Activated CD8-positive, alpha-beta memory T cell treated with anti-CD3 and anti-CD28 coated beads for 1 hour (primary cell): ENCODE results near the gene S1PR4.
"Not testable (repeated sequence)": the region's sequence is repeated elsewhere in the genome, so short reads cannot be mapped to it uniquely, and the experiment has no call there.

ENCODE experiments used
- DNase-seq, 2 donors: peaks; one replicate each; pipeline ENCODE4 v3.0.0-alpha.2; 2020; ENCODE audit warnings: low read depth in 1 of 2; ENCODE audit errors: extremely low read depth in 1 of 2

Gene S1PR4

DNA sequence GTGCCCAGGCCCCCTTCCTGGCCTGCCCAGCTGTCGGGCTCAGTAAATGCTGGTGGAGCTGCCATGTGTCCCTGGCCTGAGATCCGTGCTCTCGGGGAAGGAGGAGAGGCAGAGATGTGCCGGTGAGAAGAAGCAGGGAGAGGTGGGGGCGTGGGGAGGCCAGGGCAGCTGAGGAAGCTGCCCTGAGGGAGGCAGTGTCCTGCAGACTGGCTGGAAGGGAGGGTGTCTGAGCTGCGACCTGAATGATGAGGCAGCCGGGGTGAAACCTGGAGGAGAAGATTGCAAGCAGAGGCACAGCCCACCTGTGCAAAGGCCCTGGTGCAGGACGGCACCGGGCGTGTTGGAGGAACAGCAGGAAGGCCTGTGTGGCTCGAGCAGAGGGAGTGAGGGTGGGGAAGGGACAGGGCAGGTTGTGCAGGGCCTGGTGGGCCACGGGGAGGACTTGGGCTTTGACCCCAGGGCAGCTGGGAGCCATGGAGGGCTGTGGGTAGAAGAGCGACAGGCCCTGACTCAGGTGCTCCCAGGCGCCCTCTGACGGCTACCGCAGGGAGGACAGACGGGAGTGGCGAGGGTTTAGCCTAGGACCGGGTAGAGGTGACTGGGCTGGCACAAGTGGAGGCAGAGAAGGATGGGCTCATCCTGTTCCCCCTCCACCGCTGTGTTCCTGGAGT is 31.9 kb downstream of the S1PR4 start:
- DNase-seq = peak; percentile 9 to 56

DNA sequence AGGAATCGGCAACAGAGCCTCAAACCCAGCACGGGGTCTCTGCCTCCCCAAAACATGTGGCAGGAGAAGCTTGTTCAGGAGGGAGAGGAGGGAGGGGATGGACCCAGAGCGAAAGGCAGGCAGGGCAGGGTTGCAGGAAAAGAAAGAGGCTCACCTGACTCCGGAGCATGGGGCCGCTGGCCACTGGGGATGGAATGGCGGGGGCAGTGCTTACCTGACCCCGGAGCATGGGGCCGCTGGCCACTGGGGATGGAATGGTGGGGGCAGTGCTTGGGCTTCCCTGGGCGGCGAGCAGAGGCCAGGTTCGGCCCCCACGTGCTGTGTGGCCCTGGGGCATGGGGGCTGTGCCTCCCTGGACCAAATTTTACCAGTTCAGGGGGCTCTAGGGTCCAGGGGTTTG is 32.6 kb downstream of the S1PR4 start:
- no peak for DNase-seq

DNA sequence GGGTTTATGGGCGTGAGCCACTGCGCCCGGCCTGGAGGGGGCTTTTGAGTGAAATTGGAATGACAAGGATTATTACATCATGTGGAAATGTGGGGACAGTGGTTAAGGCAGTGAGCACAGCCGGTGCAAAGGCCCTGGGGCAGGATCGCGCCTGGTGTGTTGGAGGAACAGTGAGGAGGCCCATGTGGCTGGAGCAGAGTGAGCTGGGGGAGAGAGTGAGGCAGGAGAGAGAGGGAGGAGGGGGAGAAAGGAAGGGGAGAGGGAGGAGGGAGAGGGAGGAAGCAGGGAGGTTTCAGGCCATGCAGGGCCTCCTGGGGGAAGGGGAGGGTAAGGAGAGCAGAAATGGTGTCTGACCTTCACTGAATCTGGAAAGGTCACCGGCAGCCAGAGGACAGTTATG is 34.6 kb downstream of the S1PR4 start:
- DNase-seq = no peak

DNA sequence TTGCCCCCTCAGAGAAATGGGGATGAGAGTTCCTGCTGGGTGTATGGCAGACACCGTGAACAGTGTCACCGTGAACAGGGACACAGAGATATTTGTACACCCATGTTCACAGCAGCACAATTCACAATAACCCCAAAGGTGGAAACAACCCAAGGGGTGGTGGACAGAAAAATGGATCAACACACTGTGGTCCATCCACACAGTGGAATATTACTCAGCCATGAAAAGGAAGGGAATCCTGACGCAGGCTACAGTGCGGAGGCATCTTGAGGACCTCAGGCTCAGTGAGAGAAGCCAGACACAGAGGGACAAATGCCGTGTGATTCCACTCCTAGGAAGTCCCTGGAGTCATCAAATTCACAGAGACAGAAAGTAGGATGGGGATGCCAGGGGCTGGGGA is 38.3 kb downstream of the S1PR4 start:
- no peak for DNase-seq

DNA sequence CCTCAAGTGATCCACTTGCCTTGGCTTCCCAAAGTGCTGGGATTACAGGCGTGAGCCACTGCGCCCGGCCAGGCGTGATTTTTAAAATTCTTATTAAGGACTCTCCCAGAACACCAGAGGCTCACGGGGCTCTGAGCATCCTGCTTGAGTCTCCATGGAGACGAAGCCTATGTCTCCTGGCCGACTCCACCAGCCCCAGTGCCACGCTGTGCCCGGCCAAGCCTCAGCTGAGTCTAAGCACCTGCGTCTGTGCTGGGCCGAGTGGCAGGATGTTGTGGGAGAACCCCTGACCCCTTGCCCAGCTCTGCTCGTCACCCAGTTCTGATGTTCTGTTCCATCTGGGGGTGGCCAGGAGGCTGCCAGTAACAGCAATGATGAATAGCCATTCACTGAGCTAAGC is 42.0 kb downstream of the S1PR4 start:
- no peak for DNase-seq

DNA sequence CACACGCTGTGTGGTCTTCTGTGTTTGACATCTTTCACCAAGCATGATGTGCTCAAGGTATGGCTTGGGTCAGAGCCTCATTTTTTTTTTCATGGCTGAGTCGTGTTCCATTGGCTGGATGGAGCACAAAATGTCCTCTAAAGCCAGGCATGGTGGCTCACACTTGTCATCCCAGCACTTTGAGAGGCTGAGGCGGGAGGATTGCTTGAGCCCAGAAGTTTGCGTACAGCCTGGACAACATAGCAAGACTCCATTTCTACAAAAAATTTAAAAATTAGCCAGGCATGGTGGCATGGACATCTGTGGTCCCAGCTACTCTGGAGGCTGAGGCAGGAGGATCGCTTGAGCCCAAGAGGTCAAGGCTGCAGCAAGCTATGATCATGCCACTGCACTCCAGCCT is 43.0 kb downstream of the S1PR4 start:
- DNase-seq = not testable (repeated sequence)

DNA sequence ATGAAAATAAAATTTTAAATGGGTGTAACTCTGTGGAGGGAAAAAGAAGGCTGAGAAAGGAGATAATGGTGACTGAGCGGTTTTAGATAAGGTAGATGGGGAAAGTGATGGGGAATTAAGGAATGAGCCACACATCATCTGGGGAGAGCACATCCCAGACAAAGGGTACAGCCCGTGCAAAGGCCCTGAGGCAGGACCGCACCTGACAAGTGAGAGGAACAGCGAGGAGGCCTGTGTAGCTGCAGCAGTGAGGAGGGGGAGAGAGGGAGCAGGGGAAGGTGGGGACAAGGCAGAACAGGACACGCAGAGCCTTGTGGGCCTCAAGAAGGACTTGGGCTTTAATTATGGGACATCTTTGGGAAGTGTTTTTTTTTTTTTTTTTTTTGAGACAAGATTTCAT is 44.1 kb downstream of the S1PR4 start:
- no peak for DNase-seq

DNA sequence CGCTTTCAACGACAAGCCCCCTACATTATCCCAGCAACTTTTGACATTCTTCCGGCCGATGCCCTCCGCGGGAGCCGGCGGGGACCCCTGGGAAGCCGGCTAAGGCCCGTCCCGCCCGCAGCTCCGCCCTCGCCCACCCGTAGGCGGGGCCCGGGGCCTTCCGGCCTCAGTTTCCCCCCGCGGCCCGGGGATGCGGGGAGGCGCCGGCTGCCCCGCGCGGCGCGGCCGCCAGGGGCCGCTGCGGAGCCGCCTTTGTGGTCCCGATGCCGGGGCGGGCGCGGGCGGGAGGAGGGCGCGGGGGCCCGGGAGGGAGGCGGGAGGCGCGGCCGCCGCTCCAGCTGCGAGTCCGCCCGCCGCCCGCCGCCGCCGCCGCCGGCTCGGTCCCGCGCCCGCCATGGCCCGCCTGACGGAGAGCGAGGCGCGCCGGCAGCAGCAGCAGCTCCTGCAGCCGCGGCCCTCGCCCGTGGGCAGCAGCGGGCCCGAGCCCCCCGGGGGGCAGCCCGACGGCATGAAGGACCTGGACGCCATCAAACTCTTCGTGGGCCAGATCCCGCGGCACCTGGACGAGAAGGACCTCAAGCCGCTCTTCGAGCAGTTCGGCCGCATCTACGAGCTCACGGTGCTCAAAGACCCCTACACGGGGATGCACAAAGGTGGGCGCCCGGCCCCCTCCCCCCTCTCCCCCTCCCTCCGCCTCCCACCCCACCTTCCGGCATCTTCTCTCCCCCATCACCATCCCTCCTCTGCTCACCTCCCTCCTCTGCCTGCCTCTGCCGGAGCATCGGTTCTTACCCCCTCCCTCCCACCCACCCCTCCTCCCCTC is 46.0 kb downstream of the S1PR4 start, which contains the start of gene CELF5:
CELF5 (plus strand) TSS at position 316 of the 823 bp plus-strand sequence; CDS start at position 395, 79 bp downstream.
- peak in 1 of 2 donors; percentile 41 for DNase-seq

DNA sequence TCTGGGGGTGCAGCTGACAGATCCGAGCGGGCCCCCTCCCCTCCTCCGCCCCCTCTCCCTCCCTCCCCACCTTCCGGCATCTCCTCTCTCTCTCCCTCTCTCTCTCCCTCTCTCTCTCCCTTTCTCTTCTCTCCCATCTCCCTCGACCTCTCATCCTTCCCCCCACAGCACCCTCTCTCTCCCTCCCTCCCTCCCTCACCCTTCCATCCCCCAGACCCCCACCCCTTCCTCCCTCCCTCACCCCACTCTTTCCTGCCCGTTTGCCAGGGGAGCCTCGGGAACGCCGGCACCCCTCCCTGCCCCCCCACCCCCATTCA is 46.6 kb downstream of the S1PR4 start:
- no peak for DNase-seq

DNA sequence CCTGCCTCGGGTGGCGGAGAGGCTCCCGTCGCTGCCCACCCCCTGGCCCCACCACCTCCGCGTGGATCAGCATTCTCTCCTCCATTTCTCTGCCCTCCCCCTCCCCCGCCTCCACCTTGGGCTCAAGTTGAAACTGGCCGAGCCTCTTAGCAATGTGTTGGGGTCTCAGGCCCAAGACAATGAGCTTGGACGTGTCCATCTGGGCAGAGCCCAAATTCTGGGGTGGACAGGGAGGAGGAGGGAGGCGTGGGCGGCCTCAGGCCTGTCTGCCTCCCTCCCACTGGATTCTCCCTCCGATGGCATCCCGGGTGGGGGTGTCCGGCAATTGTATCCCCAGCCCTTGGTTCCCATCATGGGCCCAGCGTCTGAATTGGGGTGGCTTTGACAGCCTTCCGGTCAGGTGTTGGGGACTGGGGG is 47.1 kb downstream of the S1PR4 start:
- DNase-seq = no peak

DNA sequence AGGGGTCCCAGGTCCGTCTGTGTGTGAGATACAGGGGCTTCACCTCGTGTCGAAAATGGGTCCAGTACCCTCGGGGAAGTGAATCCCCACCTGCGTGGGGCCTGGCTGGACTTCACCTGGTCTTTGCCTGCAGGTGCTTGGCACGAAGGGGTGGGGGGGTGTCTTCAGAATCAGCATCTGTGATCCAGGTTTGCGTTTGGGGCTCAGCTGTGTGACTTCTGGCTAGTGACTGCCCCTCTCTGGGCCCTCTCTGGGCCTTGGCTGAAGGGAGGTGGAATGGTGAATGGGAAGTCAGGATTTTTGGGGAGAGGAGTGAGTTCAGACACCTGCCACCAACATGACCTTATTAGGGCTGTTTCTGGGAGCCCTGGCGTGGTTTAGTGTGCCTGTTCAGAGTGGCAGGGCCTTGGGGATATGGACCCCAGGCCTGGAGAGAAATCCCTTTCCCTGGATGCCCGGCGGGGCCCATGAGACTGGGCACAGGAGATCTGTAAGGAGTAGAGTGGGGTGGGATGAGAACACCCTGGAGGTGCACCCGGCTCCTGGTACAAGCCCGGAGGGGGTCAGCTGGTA is 48.6 kb downstream of the S1PR4 start:
- no peak for DNase-seq

DNA sequence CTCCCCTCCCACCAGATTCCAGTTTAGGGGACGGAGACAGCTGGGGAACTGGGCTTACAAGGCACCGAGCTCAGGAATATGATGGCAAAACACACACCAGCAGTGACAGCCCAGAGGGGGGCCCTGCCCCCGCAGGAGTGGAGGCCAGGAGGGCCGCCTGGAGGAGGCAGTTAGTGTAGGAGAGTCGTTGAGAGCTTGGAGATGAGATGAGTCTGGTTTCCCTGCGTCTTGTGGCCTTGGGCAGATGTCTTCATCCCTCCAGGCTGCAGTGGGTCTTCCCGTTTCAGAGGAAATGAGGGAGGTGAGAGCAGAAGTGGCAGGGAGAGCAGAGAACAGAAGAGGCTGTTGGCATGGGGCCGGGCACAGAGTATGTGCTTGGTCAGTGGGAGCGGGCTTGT is 50.8 kb downstream of the S1PR4 start:
- no peak for DNase-seq
